NT2/D1 (cell line): ENCODE results near the gene SBF2.

Experiments
- SUZ12 ChIP-seq: IDR thresholded peaks from 2 replicates; pipeline ENCODE4 v1.6.1; 2011; ENCODE audit not compliant: insufficient read length, insufficient read depth; ENCODE audit errors: extremely low read depth
- YY1 ChIP-seq: IDR thresholded peaks from 2 replicates; pipeline ENCODE4 v1.6.1; 2011; ENCODE audit not compliant: insufficient read length, insufficient read depth
- ZNF274 ChIP-seq: IDR thresholded peaks from 2 replicates; pipeline ENCODE4 v1.6.1; 2011; ENCODE audit warnings: mild to moderate bottlenecking, low read depth, low read length

GRCh38 chr11:9899676-9900075 lies 394.3 kb downstream of the SBF2 start:
- no peak for TF ChIP-seq ZNF274
- no peak for TF ChIP-seq SUZ12
- TF ChIP-seq YY1 = no peak
